Panc1 (cell line): Measurements from ENCODE around the gene PDZD2. TPM values are rescaled to one million over a fixed set of nuclear protein-coding genes. Genes with fewer than 3 reads are reported as not detected.

Experiments
- ATAC-seq: fragments of 200-7000 bp; cut with Tn5 transposase; 2 replicates; pipeline ENCODE4 v1.9.1; 2020; ENCODE audit warnings: mild to moderate bottlenecking, moderate library complexity
- BruUV-seq: library from RNA; stranded (reverse); fragments of 400-500 nt; replicated peaks from 2 replicates; lab custom pipeline; 2021; lab: Mats Ljungman, UMichigan
- CTCF ChIA-PET: fragments of 300-600 bp; sonication (Branson Sonifier 250); formaldehyde crosslinking; loops from one replicate; lab custom pipeline; 2022; ENCODE audit warnings: antibody characterized with exemption; lab: Charles Lee
- POLR2A ChIA-PET: fragments of 300-600 bp; sonication (Branson Sonifier 250); formaldehyde crosslinking; loops from one replicate; lab custom pipeline; 2022; ENCODE audit warnings: antibody characterized with exemption; lab: Charles Lee
- DNase-seq: peaks from one replicate; pipeline ENCODE4 v3.0.0-alpha.2; 2010; ENCODE audit warnings: low read depth, low spot score
- H3K27ac ChIP-seq: 2 replicates; pipeline ENCODE4 v1.5.1; 2011; ENCODE audit warnings: mild to moderate bottlenecking, low read length, inconsistent platforms
- H3K27me3 ChIP-seq: fragments of 200-500 bp; sonication (Bioruptor generic); 2 replicates; pipeline ENCODE4 v1.6.0; 2014; ENCODE audit warnings: low read length, inconsistent platforms; ENCODE audit not compliant: control insufficient read depth, insufficient read depth
- H3K36me3 ChIP-seq: fragments of 200-500 bp; sonication (Bioruptor generic); 2 replicates; pipeline ENCODE4 v1.5.1; 2014; ENCODE audit warnings: inconsistent platforms, mild to moderate bottlenecking, low read length, moderate library complexity; ENCODE audit not compliant: control insufficient read depth, insufficient read depth
- H3K4me1 ChIP-seq: 2 replicates; pipeline ENCODE4 v1.5.1; 2011; ENCODE audit warnings: inconsistent platforms, mild to moderate bottlenecking, low read length, moderate library complexity; ENCODE audit not compliant: control insufficient read depth, insufficient read depth
- H3K4me3 ChIP-seq, 2 experiments: 2 replicates each; pipeline ENCODE4 v1.5.1; 2011 to 2012; ENCODE audit warnings: low read depth in 2 of 2, low read length in 2 of 2, mild to moderate bottlenecking in 2 of 2, inconsistent platforms in 1 of 2, moderate library complexity in 1 of 2
- H3K9me3 ChIP-seq: fragments of 200-500 bp; sonication (Bioruptor generic); 2 replicates; pipeline ENCODE4 v1.5.1; 2014; ENCODE audit warnings: low read depth, mild to moderate bottlenecking, inconsistent platforms, low read length, moderate library complexity; ENCODE audit not compliant: control insufficient read depth, insufficient read depth
- POLR2AphosphoS5 ChIP-seq: IDR thresholded peaks from 2 replicates; pipeline ENCODE4 v1.6.1; 2012; ENCODE audit warnings: mild to moderate bottlenecking, low read depth, low read length, moderate library complexity
- SIN3A ChIP-seq: IDR thresholded peaks from 2 replicates; pipeline ENCODE4 v1.6.1; 2012; ENCODE audit warnings: low read depth, mild to moderate bottlenecking, low read length, moderate library complexity, borderline replicate concordance; ENCODE audit not compliant: insufficient read depth
- TCF7L2 ChIP-seq: IDR thresholded peaks from 2 replicates; pipeline ENCODE4 v1.6.1; 2011; ENCODE audit warnings: mild to moderate bottlenecking, low read depth, low read length, inconsistent platforms
- in situ Hi-C: cut with HindIII; loops from 2 replicates; pipeline ENCODE4 v1.10.0; 2016; ENCODE audit warnings: low sequenced_read_pairs, low pct_unique_long_range_greater_than_20kb
- intact Hi-C: fragments of 100-400 bp; cut with micrococcal nuclease; formaldehyde crosslinking; loops from one replicate; pipeline ENCODE4 v1.10.0; 2022; ENCODE audit not compliant: unreplicated experiment
- total RNA-seq: library from RNA; stranded (reverse); gene quantifications from one replicate; pipeline ENCODE4 v1.2.1, GENCODE V29; 2021; ENCODE audit not compliant: unreplicated experiment
- TF ChIP-seq, protein P1 (sequence below), 2 experiments: IDR thresholded peaks; 2 replicates each; pipeline ENCODE4 v1.6.1; 2011 to 2012; ENCODE audit warnings: low read depth in 2 of 2, control low read depth in 1 of 2, low read length in 1 of 2, mild to moderate bottlenecking in 1 of 2, moderate library complexity in 1 of 2; ENCODE audit not compliant: insufficient read depth in 1 of 2
- TF ChIP-seq, protein P2 (sequence below): fragments of 450-650 bp; IDR thresholded peaks from 2 replicates; pipeline ENCODE4 v1.5.1; 2017; ENCODE audit warnings: mild to moderate bottlenecking

PDZD2 gene
- total RNA-seq, 1 experiment from 2014 or later, result 0.10 TPM

DNA sequence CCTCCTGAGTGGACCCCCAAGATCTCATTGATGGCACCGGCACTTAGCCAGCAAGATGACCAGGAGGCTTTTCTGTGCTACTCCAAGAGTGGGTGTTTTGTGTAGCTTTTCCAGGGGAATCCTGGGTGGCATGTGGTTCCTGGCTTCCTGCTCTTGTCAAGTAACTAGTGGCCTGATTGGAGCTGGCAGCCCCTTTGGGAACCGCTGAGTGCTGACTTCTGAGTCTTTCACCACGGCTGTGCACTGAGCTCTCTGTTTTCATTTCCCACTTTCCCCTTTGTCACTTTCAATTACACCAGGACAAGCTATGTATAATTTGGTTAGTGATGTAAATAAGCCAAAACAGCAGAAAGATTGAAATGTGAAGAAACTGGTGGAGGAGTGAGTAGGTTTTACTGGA is 279.8 kb downstream of the PDZD2 start:
- DNase-seq, result no peak
- no peaks in the 10 kb centered on the region for H3K36me3 ChIP-seq
- no TSS peak for BruUV-seq
- intact Hi-C loops (no loop called here), in situ Hi-C loops (no loop called here)
- no peak for ATAC-seq
- no peak overlapping the region for H3K27ac ChIP-seq
- no peak for TF ChIP-seq SIN3A
- TF ChIP-seq, protein P1, sequence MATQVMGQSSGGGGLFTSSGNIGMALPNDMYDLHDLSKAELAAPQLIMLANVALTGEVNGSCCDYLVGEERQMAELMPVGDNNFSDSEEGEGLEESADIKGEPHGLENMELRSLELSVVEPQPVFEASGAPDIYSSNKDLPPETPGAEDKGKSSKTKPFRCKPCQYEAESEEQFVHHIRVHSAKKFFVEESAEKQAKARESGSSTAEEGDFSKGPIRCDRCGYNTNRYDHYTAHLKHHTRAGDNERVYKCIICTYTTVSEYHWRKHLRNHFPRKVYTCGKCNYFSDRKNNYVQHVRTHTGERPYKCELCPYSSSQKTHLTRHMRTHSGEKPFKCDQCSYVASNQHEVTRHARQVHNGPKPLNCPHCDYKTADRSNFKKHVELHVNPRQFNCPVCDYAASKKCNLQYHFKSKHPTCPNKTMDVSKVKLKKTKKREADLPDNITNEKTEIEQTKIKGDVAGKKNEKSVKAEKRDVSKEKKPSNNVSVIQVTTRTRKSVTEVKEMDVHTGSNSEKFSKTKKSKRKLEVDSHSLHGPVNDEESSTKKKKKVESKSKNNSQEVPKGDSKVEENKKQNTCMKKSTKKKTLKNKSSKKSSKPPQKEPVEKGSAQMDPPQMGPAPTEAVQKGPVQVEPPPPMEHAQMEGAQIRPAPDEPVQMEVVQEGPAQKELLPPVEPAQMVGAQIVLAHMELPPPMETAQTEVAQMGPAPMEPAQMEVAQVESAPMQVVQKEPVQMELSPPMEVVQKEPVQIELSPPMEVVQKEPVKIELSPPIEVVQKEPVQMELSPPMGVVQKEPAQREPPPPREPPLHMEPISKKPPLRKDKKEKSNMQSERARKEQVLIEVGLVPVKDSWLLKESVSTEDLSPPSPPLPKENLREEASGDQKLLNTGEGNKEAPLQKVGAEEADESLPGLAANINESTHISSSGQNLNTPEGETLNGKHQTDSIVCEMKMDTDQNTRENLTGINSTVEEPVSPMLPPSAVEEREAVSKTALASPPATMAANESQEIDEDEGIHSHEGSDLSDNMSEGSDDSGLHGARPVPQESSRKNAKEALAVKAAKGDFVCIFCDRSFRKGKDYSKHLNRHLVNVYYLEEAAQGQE (IDR thresholded peaks at IDR 0.05; ENCODE audit: insufficient read depth in 1 of 2, low read depth in 2 of 2, low read length in 1 of 2), result no peak
- no peak for TF ChIP-seq POLR2AphosphoS5
- TF ChIP-seq TCF7L2, result no peak
- TF ChIP-seq, protein P2, sequence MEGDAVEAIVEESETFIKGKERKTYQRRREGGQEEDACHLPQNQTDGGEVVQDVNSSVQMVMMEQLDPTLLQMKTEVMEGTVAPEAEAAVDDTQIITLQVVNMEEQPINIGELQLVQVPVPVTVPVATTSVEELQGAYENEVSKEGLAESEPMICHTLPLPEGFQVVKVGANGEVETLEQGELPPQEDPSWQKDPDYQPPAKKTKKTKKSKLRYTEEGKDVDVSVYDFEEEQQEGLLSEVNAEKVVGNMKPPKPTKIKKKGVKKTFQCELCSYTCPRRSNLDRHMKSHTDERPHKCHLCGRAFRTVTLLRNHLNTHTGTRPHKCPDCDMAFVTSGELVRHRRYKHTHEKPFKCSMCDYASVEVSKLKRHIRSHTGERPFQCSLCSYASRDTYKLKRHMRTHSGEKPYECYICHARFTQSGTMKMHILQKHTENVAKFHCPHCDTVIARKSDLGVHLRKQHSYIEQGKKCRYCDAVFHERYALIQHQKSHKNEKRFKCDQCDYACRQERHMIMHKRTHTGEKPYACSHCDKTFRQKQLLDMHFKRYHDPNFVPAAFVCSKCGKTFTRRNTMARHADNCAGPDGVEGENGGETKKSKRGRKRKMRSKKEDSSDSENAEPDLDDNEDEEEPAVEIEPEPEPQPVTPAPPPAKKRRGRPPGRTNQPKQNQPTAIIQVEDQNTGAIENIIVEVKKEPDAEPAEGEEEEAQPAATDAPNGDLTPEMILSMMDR, result no peak
- H3K27me3 ChIP-seq, result no peaks in the 10 kb centered on the region; the same call in none of the 2 replicates
- ChIA-PET CTCF (no interaction called here), POLR2A (no interaction called here)
- no peak overlapping the region for H3K4me3 ChIP-seq
- H3K9me3 ChIP-seq, result no peaks in the 10 kb centered on the region
- no peaks in the 10 kb centered on the region for H3K4me1 ChIP-seq

- intact Hi-C loops (no loop called here), in situ Hi-C loops (no loop called here)
- ChIA-PET CTCF (interaction anchor here (1.0 kb wide), 1 partner anchor 155 kb away, joined by 4 read pairs; no protein-coding TSS in a partner anchor), POLR2A (no interaction called here)
- Histone ChIP-seq H3K36me3 (no peaks in the 10 kb centered on the region), H3K27ac (no peak overlapping the region), H3K4me3 (no peak overlapping the region), H3K4me1 (no peaks in the 10 kb centered on the region), H3K27me3 (peaks cover 3% of the 10 kb centered on the region), H3K9me3 (no peaks in the 10 kb centered on the region)
- no TSS peak for BruUV-seq
- no peak for TF ChIP-seq TCF7L2
- no peak for TF ChIP-seq SIN3A
- TF ChIP-seq, protein P2, result no peak
- TF ChIP-seq, protein P1 (IDR thresholded peaks at IDR 0.05; ENCODE audit: insufficient read depth in 1 of 2, low read depth in 2 of 2, low read length in 1 of 2), result no peak
- TF ChIP-seq POLR2AphosphoS5, result no peak
- DNase-seq, result no peak
- no peak for ATAC-seq
Measured at GRCh38 chr5:31921852-31922305, 282.9 kb downstream of the PDZD2 start.
